H1 (cell line): ENCODE results near the gene HINT1.

Experiments
- EZH2 ChIP-seq: fragments of 200-600 bp; sonication (generic); IDR thresholded peaks from 2 replicates; pipeline ENCODE4 v1.7.1; 2012; ENCODE audit warnings: low read depth, mild to moderate bottlenecking, moderate library complexity, low read length, inconsistent platforms; ENCODE audit not compliant: severe bottlenecking
- TF ChIP-seq, protein P1 (sequence below): fragments of 300-600 bp; sonication (generic); IDR thresholded peaks from 2 replicates; pipeline ENCODE4 v1.7.1; 2012; ENCODE audit warnings: low read length, moderate library complexity, mild to moderate bottlenecking, inconsistent platforms; ENCODE audit not compliant: insufficient replicate concordance

DNA sequence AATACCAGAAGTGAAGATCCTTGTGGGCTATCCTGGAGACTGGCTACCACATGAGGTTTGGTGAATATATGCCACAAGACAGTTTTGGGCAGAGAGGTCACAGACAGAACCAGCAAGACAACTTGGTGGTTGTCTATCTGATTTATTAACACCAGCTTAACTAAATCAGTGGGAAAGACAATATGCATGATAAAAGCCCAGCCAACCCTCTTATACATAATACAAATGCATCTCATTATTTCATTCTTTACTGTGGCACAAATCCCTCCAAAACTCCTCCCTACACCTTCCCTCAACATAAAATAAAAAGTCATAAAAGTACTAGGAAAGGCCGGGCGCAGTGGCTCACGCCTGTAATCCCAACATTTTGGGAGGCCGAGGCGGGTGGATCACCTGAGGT, 8.1 kb downstream of the HINT1 start:
- no peak for TF ChIP-seq EZH2
- TF ChIP-seq, protein P1, sequence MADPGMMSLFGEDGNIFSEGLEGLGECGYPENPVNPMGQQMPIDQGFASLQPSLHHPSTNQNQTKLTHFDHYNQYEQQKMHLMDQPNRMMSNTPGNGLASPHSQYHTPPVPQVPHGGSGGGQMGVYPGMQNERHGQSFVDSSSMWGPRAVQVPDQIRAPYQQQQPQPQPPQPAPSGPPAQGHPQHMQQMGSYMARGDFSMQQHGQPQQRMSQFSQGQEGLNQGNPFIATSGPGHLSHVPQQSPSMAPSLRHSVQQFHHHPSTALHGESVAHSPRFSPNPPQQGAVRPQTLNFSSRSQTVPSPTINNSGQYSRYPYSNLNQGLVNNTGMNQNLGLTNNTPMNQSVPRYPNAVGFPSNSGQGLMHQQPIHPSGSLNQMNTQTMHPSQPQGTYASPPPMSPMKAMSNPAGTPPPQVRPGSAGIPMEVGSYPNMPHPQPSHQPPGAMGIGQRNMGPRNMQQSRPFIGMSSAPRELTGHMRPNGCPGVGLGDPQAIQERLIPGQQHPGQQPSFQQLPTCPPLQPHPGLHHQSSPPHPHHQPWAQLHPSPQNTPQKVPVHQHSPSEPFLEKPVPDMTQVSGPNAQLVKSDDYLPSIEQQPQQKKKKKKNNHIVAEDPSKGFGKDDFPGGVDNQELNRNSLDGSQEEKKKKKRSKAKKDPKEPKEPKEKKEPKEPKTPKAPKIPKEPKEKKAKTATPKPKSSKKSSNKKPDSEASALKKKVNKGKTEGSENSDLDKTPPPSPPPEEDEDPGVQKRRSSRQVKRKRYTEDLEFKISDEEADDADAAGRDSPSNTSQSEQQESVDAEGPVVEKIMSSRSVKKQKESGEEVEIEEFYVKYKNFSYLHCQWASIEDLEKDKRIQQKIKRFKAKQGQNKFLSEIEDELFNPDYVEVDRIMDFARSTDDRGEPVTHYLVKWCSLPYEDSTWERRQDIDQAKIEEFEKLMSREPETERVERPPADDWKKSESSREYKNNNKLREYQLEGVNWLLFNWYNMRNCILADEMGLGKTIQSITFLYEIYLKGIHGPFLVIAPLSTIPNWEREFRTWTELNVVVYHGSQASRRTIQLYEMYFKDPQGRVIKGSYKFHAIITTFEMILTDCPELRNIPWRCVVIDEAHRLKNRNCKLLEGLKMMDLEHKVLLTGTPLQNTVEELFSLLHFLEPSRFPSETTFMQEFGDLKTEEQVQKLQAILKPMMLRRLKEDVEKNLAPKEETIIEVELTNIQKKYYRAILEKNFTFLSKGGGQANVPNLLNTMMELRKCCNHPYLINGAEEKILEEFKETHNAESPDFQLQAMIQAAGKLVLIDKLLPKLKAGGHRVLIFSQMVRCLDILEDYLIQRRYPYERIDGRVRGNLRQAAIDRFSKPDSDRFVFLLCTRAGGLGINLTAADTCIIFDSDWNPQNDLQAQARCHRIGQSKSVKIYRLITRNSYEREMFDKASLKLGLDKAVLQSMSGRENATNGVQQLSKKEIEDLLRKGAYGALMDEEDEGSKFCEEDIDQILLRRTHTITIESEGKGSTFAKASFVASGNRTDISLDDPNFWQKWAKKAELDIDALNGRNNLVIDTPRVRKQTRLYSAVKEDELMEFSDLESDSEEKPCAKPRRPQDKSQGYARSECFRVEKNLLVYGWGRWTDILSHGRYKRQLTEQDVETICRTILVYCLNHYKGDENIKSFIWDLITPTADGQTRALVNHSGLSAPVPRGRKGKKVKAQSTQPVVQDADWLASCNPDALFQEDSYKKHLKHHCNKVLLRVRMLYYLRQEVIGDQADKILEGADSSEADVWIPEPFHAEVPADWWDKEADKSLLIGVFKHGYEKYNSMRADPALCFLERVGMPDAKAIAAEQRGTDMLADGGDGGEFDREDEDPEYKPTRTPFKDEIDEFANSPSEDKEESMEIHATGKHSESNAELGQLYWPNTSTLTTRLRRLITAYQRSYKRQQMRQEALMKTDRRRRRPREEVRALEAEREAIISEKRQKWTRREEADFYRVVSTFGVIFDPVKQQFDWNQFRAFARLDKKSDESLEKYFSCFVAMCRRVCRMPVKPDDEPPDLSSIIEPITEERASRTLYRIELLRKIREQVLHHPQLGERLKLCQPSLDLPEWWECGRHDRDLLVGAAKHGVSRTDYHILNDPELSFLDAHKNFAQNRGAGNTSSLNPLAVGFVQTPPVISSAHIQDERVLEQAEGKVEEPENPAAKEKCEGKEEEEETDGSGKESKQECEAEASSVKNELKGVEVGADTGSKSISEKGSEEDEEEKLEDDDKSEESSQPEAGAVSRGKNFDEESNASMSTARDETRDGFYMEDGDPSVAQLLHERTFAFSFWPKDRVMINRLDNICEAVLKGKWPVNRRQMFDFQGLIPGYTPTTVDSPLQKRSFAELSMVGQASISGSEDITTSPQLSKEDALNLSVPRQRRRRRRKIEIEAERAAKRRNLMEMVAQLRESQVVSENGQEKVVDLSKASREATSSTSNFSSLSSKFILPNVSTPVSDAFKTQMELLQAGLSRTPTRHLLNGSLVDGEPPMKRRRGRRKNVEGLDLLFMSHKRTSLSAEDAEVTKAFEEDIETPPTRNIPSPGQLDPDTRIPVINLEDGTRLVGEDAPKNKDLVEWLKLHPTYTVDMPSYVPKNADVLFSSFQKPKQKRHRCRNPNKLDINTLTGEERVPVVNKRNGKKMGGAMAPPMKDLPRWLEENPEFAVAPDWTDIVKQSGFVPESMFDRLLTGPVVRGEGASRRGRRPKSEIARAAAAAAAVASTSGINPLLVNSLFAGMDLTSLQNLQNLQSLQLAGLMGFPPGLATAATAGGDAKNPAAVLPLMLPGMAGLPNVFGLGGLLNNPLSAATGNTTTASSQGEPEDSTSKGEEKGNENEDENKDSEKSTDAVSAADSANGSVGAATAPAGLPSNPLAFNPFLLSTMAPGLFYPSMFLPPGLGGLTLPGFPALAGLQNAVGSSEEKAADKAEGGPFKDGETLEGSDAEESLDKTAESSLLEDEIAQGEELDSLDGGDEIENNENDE, result no peak
